GM19467 (cell line): ENCODE data around the gene C1orf105.

ENCODE experiments used
- ATAC-seq: cut with Tn5 transposase; IDR thresholded peaks from one replicate; pipeline ENCODE4 v1.9.1; 2021; ENCODE audit warnings: mild to moderate bottlenecking, moderate library complexity; ENCODE audit not compliant: unreplicated experiment

The C1orf105 gene

DNA sequence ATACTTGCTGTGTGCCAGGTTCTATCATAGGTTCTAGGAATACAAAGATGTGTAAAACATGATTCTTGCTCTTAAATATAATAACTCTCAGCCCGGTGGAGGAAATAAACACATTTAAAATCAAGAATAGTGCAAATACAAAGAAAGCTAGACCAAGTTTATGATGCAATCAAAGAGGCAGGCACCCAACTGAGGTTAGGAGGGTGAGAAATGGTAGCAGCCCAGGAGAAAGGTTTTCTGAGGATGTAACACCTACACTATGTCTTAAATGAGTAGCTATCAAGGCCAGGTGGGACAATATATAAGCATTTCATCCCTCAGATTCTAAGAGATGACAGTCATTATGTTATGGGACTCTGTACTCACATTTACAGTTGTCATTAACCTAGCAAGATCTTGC, 33.1 kb downstream of the C1orf105 start:
- no peak for ATAC-seq

GRCh38 chr1:172455451-172455850, 35.0 kb downstream of the C1orf105 start:
- no peak for ATAC-seq

DNA sequence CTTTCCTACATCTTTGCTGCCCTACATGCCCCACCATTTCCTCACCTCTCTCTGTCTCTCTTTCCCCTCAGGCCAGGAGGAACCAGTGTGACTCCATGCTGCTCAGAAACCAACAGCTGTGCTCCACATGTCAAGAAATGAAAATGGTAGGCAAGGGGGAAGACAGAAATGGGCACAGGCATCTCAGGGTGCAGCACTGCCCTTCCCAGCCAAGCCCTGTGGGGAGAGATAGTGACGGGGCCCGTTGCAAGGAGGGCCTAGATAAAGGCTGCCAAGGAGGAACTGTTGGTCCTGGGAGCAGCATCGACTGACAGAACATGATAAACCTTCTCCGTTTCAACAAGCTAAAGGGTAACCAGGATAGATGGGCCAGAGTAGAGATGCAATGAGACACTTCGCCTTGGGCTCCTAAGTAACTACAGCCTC, 35.9 kb downstream of the C1orf105 start:
- no peak for ATAC-seq

DNA sequence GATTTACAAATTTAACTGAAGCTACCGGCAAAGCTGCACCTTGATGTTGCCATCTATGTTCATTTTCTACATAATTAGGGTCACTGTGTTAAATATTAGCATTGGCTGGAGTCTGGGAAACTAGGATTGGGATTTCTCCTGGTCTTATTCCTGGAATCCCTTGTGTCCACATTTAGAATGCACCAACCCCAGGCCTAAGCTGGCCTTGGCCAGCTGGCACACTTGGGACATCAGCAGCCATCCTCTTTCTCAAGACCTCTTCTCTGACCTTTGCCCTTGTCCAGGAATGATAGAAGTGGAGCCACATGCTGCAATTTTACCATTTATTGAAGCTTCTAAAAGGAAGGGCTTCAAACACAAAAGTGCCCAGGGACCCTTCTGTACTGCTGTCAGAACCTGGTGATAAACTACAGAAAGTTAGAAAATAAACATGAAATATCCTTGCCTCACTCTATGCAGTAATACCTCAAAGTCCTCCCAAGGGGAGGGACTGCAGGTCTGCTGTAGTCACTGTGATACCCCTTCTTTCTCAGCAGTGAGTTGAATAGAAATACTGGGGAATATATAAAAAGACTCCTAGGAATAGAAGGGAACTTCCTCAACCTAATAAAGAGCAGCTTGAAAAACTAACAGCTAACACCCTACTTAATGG, 37.1 kb downstream of the C1orf105 start:
- ATAC-seq, result no peak

DNA sequence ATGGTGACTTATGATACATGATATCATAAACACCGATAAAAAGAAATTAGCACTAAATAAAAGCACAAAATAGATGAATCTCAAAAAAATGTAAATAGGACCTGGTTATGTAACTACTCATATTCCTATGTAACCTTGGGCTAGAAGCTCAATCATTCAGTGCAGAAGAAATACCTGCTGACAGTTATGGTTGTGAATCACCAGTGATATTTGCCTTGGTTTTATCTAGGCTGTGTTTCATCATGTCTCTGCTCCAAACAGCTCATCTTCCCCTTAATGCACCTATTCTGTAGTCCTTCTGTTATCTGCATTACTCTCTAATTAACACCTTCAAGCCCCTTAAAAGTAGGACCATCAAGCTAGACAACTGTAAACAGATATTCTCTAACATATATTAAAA, 39.7 kb downstream of the C1orf105 start:
- ATAC-seq, result no peak

DNA sequence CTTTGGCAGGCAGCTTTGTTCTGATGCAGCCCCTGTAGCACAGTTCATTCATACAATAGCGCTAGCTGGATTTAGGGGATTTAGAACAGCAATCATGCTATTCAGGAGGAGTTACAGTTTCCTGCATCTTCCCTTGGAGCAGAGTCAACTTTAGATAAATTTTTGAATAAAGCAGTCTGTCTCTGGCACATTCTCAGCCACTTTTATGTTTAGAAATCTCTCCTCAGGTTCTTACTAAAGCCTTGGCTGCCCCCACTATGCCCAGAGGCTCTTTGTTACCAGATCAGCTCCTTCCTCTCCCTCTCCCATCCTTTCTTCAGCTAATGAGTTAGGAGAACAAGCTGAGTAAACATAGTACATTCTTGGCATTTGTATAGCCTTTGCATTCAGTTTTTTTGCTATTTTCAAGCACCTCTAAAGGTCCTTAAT, 40.4 kb downstream of the C1orf105 start:
- no peak for ATAC-seq

DNA sequence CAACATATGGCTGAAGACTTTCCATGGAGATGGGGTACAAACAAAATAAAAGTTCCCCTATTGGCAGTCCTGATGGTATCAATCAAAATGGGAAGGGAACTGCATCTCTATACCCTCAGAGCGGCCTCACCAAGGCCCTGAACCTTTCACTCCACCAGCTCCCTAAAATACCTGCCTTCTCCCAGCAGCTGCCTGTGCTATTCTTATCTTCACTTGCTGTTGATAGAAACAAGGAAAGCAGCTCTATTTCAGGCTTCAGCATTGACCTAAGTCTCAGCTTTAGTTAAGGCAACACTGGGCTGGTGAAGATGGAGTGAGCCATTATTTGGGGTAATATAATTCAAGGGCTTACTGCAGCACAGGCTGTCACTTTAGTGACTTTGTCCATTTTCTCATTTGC, 45.1 kb downstream of the C1orf105 start:
- ATAC-seq, result no peak

DNA sequence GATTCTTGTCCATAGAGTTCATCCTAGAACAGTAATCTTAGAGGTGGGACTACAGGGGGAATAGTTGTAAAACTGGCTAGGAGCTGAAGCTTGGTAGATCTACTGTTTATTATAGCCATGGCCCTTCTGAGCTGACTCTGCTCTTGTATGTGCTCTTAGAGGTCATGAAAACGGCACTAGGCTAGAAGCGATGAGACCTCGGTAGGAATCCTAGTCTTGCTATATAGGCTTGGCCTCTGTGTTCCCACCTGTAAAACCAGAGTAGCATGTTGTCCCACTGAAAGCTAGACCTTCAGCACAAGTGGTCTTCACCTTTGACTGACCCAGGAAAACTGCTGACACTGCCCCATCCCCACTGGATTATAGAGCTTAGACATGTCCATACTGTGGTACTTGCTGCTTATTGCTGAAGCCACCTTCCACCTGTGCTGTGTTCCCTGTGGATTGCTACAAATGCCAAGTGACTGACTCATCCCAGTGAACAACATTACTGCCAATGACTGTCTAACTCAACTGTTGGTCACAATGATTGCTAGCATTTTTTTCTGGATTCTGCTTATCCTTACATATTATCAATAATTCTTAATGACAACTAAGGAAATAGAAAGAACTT, 46.4 kb downstream of the C1orf105 start:
- ATAC-seq, result no peak

DNA sequence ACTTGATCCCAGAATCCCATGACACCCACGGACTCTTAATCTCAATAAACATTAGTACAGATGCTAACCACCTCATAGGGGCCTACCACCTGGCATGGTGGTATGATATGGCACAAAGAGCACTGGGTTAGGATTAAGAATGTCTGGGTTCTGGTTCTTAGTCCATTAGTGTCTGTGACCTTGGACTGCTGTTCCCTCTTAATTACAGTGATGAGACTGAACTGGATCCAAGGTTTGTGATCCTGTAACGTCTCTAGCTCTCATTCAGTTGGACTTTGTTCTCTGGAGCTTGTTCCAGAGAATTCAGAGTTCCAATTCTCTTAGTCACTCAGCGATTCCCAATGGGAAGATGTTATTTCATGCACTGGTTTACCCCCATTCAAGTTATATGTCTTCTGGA, 47.0 kb downstream of the C1orf105 start:
- no peak for ATAC-seq

DNA sequence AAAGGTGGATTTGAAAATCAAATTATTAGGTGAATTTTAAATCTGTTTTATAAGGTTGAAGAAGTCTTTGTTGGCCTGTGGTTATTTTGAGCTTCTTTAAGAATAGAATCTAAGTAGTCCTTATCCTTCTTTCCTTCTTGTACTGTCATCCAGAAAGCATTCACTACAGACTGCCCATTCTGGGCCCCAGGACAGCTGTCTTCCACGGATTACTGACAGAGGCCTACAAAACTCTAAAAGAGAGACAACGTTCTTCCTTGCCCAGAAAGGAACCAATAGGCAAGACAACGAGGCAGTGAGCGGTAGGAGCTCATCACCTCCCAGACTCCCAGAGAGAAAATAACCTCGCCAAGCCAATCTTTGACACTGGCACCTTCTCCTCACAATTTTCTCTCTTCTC, 47.8 kb downstream of the C1orf105 start:
- ATAC-seq, result no peak

- no peak for ATAC-seq
Observed at GRCh38 chr1:172469717-172470116, 49.2 kb downstream of the C1orf105 start.

DNA sequence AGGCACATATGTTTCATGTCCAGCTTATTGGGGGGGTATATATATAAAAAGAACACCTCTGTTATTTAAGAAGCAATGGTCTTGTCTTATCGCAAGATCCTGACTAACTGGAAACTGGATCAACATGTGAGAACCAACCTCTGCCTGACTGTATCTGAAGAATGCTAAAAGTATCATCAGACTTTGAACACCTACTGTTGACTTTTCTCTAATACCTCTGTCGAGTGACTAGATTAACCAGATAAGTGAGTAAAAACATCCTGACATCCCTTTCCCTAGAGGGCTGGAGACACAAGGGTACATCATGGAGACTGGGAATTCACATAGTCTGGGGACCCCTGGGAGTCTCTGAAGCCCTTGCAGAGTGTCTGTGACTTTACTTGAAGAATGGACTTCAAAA, 49.7 kb downstream of the C1orf105 start:
- no peak for ATAC-seq

GRCh38 chr1:172471666-172472065, 51.2 kb downstream of the C1orf105 start:
- no peak for ATAC-seq

DNA sequence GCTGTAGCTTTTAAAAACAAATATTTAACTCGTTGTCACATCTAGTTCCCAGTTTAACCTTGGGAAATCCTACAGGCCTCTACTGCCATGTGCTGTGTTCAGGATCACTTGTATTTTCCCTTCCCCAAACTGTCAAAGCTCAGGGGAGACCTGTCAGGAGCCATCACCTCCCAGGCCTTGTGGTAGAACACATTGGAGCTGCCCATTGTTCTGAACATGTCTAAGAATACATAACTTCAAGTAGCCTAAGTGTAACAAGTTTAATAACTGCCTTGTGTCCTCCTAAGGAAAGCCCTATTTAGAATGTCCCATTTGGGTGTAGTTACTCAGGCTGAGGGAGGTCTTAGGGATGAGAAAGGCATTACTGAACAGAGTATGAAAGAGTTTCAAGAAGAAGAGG, 52.0 kb downstream of the C1orf105 start:
- no peak for ATAC-seq

DNA sequence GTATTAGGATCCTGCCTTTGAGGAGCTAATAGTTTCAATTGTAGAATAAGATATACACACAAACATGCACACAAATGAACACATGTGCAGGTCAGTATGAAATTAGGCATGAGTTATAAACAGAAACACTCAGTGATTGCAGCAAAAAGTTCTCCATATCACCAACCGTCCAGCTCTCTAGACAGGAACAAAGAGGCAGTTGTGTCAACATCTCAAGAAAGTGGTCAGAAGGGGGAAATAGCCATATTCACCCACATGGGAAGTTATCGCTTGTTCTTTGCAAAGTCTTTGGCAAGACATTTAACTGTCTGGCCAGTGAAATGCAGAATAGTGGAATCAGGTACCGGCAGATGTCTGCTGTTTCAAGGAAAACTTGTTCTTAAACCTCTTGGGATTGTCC, 52.8 kb downstream of the C1orf105 start:
- ATAC-seq, result no peak

GRCh38 chr1:172473842-172474241, 53.4 kb downstream of the C1orf105 start:
- no peak for ATAC-seq

- no peak for ATAC-seq
Observed at GRCh38 chr1:172476218-172476811, 55.8 kb downstream of the C1orf105 start.

GRCh38 chr1:172477216-172477615, 56.7 kb downstream of the C1orf105 start:
- ATAC-seq, result no peak

DNA sequence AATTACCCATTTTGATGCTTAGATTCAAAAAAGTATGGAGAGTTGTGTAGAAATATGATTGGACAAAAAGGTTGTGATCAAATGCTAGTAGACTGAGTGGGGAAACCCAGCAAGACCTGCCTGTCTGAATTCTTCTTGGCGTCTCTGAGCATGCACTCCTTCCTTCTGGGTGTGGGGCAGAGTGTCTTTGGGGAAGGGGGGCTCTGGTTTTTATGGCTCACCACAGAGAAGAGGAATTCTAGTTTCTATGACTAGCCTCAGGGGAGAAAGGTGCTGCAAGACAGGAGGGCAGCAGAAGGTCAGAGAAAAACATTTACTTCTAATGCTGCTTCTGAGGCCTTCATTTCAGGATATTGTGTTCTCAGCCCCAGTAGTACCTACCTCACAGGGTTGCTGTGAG, 57.3 kb downstream of the C1orf105 start:
- no peak for ATAC-seq

GRCh38 chr1:172478485-172478884, 58.0 kb downstream of the C1orf105 start:
- ATAC-seq, result no peak

GRCh38 chr1:172480431-172480830, 59.9 kb downstream of the C1orf105 start:
- ATAC-seq, result no peak

DNA sequence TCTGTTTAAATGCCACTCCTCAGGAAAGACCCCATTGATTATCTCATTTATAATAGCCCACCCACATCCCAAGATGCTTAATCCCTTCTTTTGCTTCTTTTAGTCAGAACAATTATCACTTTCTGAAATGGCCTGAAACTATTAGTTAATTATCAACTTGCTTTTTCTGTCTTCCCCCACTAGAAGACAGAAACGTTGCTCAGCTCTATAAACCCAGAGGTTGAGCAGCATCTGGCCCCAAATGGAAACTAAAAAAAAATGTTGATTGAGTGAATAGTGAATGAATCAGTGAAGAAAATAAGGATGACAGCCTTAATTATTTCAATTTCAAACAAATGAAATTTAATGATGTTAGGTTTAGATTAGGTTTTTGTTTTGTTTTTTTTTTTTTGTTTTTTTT, 61.6 kb downstream of the C1orf105 start:
- ATAC-seq, result no peak

DNA sequence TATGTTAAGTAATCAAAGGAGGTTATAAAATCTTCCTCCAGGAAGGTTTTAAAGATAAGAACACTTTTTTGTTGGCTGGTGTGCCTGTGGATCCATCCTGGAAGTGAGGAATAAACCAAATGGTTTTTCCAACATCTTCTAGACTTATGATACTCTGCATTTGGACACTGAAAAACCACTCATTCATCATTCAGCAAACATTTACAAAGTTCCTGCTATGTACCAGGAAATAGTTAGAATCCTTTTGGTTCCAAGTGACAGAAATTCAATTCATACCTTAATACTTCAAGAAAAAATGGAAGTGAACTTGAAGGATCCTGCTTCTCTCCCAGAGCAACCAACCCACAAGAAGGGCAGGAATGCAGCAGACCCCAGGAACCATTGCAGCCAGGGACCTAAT, 63.0 kb downstream of the C1orf105 start:
- no peak for ATAC-seq
